Coronary artery (tissue), 2 donors: ENCODE results near the gene FCER1G.
A peak's percentile ranks its signal among the peaks of the same experiment; 100 is the strongest.

Experiments
- DNase-seq: peaks from one replicate; pipeline ENCODE4 v3.0.0-alpha.2; 2017; ENCODE audit warnings: low spot score
- H3K27ac ChIP-seq, 2 donors: fragments of 200-600 bp; sonication (generic); one replicate each; pipeline ENCODE4 v1.5.1; 2016 to 2019
- H3K4me3 ChIP-seq: fragments of 200-600 bp; sonication (generic); 2 replicates; pipeline ENCODE4 v1.5.1; 2016; ENCODE audit warnings: mild to moderate bottlenecking, moderate library complexity
- CTCF ChIP-seq: fragments of 200-600 bp; sonication (generic); IDR thresholded peaks from one replicate; pipeline ENCODE4 v1.5.1; 2019; ENCODE audit warnings: antibody characterized with exemption

The FCER1G gene

GRCh38 chr1:161215076-161215475 is at the start of gene FCER1G:
Gene FCER1G (plus strand): TSS chr1:161215295. CDS start chr1:161215322, 27 bp downstream.
- TF ChIP-seq CTCF, result no peak
- Histone ChIP-seq H3K27ac (peak within 1 kb of the TSS; percentile 79 to 80), H3K4me3 (peak within 1 kb of the TSS; percentile 55)
- no peak for DNase-seq

- Histone ChIP-seq H3K4me3 (peak within 1 kb of the TSS; percentile 82), H3K27ac (peak within 1 kb of the TSS; percentile 76 to 92)
- DNase-seq, result peak; percentile 99
- TF ChIP-seq CTCF, result no peak
Observed at GRCh38 chr1:161165742-161166668, 49.1 kb upstream of the FCER1G start, which contains the start of gene PPOX. Gene PPOX (plus strand): TSS chr1:161166426. CDS start chr1:161166848, 422 bp downstream.

- TF ChIP-seq CTCF, result no peak
- H3K4me3 ChIP-seq, result peak overlapping the region; percentile 82
- peak; percentile 73 for DNase-seq
- peak overlapping the region; percentile 76 to 92 for H3K27ac ChIP-seq
Observed at GRCh38 chr1:161166669-161167548, 48.2 kb upstream of the FCER1G start.

- peak; percentile 54 for DNase-seq
- no peak for TF ChIP-seq CTCF
- Histone ChIP-seq H3K27ac (no peak overlapping the region), H3K4me3 (no peak overlapping the region)
Observed at GRCh38 chr1:161168906-161169305, 46.2 kb upstream of the FCER1G start.

- no peak for TF ChIP-seq CTCF
- Histone ChIP-seq H3K27ac (no peak overlapping the region), H3K4me3 (no peak overlapping the region)
- DNase-seq, result no peak
Observed at GRCh38 chr1:161171191-161171590, 43.9 kb upstream of the FCER1G start.

GRCh38 chr1:161171696-161172095 is 43.4 kb upstream of the FCER1G start:
- DNase-seq, result no peak
- H3K27ac ChIP-seq, result no peak overlapping the region
- no peak for TF ChIP-seq CTCF
- no peak overlapping the region for H3K4me3 ChIP-seq
